HepG2 (cell line): ENCODE data around the gene DCTN4. TPM values are rescaled to one million over a fixed set of nuclear protein-coding genes. Genes with fewer than 3 reads are reported as not detected.

Experiments used
- ATAC-seq: fragments of 200-7000 bp; cut with Tn5 transposase; 3 replicates; pipeline ENCODE4 v1.9.1; 2020; ENCODE audit warnings: mild to moderate bottlenecking, moderate library complexity
- BruUV-seq: library from RNA; stranded (reverse); fragments of 400-500 nt; replicated peaks from 2 replicates; lab custom pipeline; 2021; lab: Mats Ljungman, UMichigan
- CTCF ChIA-PET: fragments of 300-600 bp; formaldehyde crosslinking; extraction: SDS; loops from one replicate; lab custom pipeline; 2021; ENCODE audit warnings: low total read pairs, inconsistent platforms, low intra/inter-chr PET ratio; lab: Yijun Ruan, JAX
- POLR2A ChIA-PET: fragments of 350-600 bp; sonication (Branson Sonifier 250); formaldehyde crosslinking; loops from one replicate; lab custom pipeline; 2020; ENCODE audit warnings: antibody characterized with exemption, inconsistent platforms; lab: Yijun Ruan, JAX
- DNase-seq: peaks from one replicate; pipeline ENCODE4 v3.0.0-alpha.2; 2015; ENCODE audit warnings: low spot score
- FAIRE-seq: peaks from 3 replicates; lab custom pipeline; 2011; peaks lifted over from hg19 to GRCh38; lab: Jason Lieb, UNC
- H2AFZ ChIP-seq: one replicate; pipeline ENCODE4 v1.6.1; 2011; ENCODE audit warnings: low read length, inconsistent platforms
- H3K27ac ChIP-seq: fragments of 300-600 bp; 3 replicates; pipeline ENCODE4 v1.8.0; 2011; ENCODE audit warnings: mixed run types, mild to moderate bottlenecking, mixed read lengths, low read length, inconsistent platforms; ENCODE audit not compliant: insufficient read depth; ENCODE audit errors: extremely low read length
- H3K27me3 ChIP-seq, 2 experiments: fragments of 200-600 bp in 1 of 2; 2 replicates in 1 of 2; 3 replicates in 1 of 2; pipeline versions ENCODE4 v1.6.0 to v1.8.0; 2011; ENCODE audit warnings: low read length in 2 of 2, mild to moderate bottlenecking in 2 of 2, moderate library complexity in 2 of 2, inconsistent platforms in 1 of 2; ENCODE audit not compliant: insufficient read depth in 2 of 2, control insufficient read depth in 1 of 2
- H3K36me3 ChIP-seq, 2 experiments: fragments of 200-600 bp in 1 of 2; replicated peaks in 1 of 2; 2 replicates in 1 of 2; 3 replicates in 1 of 2; pipeline versions ENCODE4 v1.5.1 to v1.8.0; 2011; ENCODE audit warnings: low read length in 2 of 2, inconsistent platforms in 1 of 2; ENCODE audit not compliant: insufficient read depth in 2 of 2, control insufficient read depth in 1 of 2
- H3K4me1 ChIP-seq: 2 replicates; pipeline ENCODE4 v1.5.1; 2012; ENCODE audit warnings: low read length, inconsistent platforms; ENCODE audit not compliant: insufficient read depth
- H3K4me2 ChIP-seq: 2 replicates; pipeline ENCODE4 v1.6.0; 2011; ENCODE audit warnings: low read depth, low read length, inconsistent platforms
- H3K4me3 ChIP-seq, 3 experiments: fragments of 200-600 bp in 1 of 3; sonication (generic), shearing (Covaris generic) in 1 of 3; replicated peaks in 1 of 3; 2 replicates each; pipeline ENCODE4 v1.5.1; 2011 to 2016; ENCODE audit warnings: low read length in 3 of 3, inconsistent platforms in 2 of 3, low read depth in 2 of 3, mild to moderate bottlenecking in 2 of 3, control low read depth in 1 of 3, mixed read lengths in 1 of 3; ENCODE audit not compliant: insufficient read depth in 1 of 3
- H3K79me2 ChIP-seq: one replicate; pipeline ENCODE4 v1.6.1; 2011; ENCODE audit warnings: low read length, inconsistent platforms; ENCODE audit not compliant: insufficient read depth
- H3K9ac ChIP-seq: 2 replicates; pipeline ENCODE4 v1.6.0; 2011; ENCODE audit warnings: mild to moderate bottlenecking, low read depth, low read length, inconsistent platforms; ENCODE audit not compliant: insufficient read depth
- H3K9me3 ChIP-seq: 2 replicates; pipeline ENCODE4 v1.5.1; 2012; ENCODE audit warnings: mild to moderate bottlenecking, low read length
- H4K20me1 ChIP-seq: 2 replicates; pipeline ENCODE4 v1.6.0; 2011; ENCODE audit warnings: inconsistent platforms, mild to moderate bottlenecking, low read length, moderate library complexity; ENCODE audit not compliant: insufficient read depth
- CEBPB ChIP-seq: IDR thresholded peaks from 2 replicates; pipeline ENCODE4 v1.6.1; 2011; ENCODE audit warnings: low read depth, low read length, improper control_type of control experiment, borderline replicate concordance
- CEBPG ChIP-seq: IDR thresholded peaks from 2 replicates; pipeline ENCODE4 v1.6.1; 2016
- DBP ChIP-seq: sonication (generic); formaldehyde crosslinking; IDR thresholded peaks from 2 replicates; pipeline ENCODE4 v1.4.0; 2020; ENCODE audit warnings: missing genetic modification reagents; ENCODE audit errors: not compliant biosample characterization
- ELF1 ChIP-seq: sonication (generic); formaldehyde crosslinking; IDR thresholded peaks from 2 replicates; pipeline ENCODE4 v1.4.0; 2020; ENCODE audit warnings: missing genetic modification reagents
- FOSL2 ChIP-seq: sonication (generic); formaldehyde crosslinking; IDR thresholded peaks from 2 replicates; pipeline ENCODE4 v1.4.0; 2020; ENCODE audit warnings: missing genetic modification reagents
- KLF16 ChIP-seq, 2 experiments: sonication (generic) in 1 of 2; formaldehyde crosslinking in 1 of 2; IDR thresholded peaks; 2 replicates each; pipeline versions ENCODE4 v1.6.1 to v1.8.0; 2016 to 2023; ENCODE audit warnings: missing genetic modification reagents in 2 of 2, missing compliant biosample characterization in 1 of 2
- ZBTB26 ChIP-seq: IDR thresholded peaks from 2 replicates; pipeline ENCODE4 v1.6.1; 2016; ENCODE audit warnings: missing compliant biosample characterization, missing genetic modification reagents, borderline replicate concordance
- ZC3H13 ChIP-seq: sonication (generic); formaldehyde crosslinking; IDR thresholded peaks from 2 replicates; pipeline ENCODE4 v1.8.1; 2023; ENCODE audit warnings: mild to moderate bottlenecking, missing genetic modification reagents, moderate library complexity
- ZMYM3 ChIP-seq: sonication (generic); formaldehyde crosslinking; IDR thresholded peaks from 2 replicates; pipeline ENCODE4 v1.5.1; 2020; ENCODE audit warnings: mild to moderate bottlenecking, missing genetic modification reagents
- ZNF281 ChIP-seq: sonication (generic); formaldehyde crosslinking; IDR thresholded peaks from 2 replicates; pipeline ENCODE4 v1.4.0; 2020; ENCODE audit warnings: missing genetic modification reagents, borderline replicate concordance
- ZNF530 ChIP-seq: sonication (generic); formaldehyde crosslinking; IDR thresholded peaks from 2 replicates; pipeline ENCODE4 v1.5.0; 2020; ENCODE audit warnings: low read depth, mild to moderate bottlenecking, missing genetic modification reagents
- ZNF576 ChIP-seq: sonication (generic); formaldehyde crosslinking; IDR thresholded peaks from 2 replicates; pipeline ENCODE4 v1.4.0; 2020; ENCODE audit warnings: mild to moderate bottlenecking, missing genetic modification reagents
- ZNF629 ChIP-seq: sonication (generic); formaldehyde crosslinking; conservative IDR thresholded peaks from 2 replicates; pipeline ENCODE4 v1.5.0; 2020; ENCODE audit warnings: missing genetic modification reagents
- ZNF644 ChIP-seq: IDR thresholded peaks from 2 replicates; pipeline ENCODE4 v1.6.1; 2016; ENCODE audit warnings: low read depth
- ZSCAN22 ChIP-seq: sonication (generic); formaldehyde crosslinking; IDR thresholded peaks from 2 replicates; pipeline ENCODE4 v1.4.0; 2020; ENCODE audit warnings: mild to moderate bottlenecking, missing genetic modification reagents
- WGBS: methylation state at CpG from one replicate; pipeline ENCODE4 v1.1.6; 2017; ENCODE audit warnings: low lambda C conversion rate; 5-methylcytosine and 5-hydroxymethylcytosine counted together
- in situ Hi-C: cut with HindIII; loops from 2 replicates; pipeline ENCODE4 v1.10.0; 2017; ENCODE audit warnings: low pct_unique_long_range_greater_than_20kb; ENCODE audit not compliant: extremely low pct_ligation_motif_present
- intact Hi-C: fragments of 100-400 bp; cut with micrococcal nuclease; formaldehyde crosslinking; loops from one replicate; pipeline ENCODE4 v1.10.0; 2022; ENCODE audit not compliant: unreplicated experiment
- polyA plus RNA-seq, 8 experiments: library from polyadenylated mRNA; depleted of rRNA in 3 of 8; stranded (reverse) in 7 of 8; unstranded in 1 of 8; fragments of >200 nt; fragmentation: Illumina TruSeq in 4 of 8; extraction: Trizol in 4 of 8; gene quantifications; 2 replicates each; pipeline versions ENCODE4 v1.2.1 to v1.2.3, GENCODE V29; 2011 to 2016; ENCODE audit warnings: low read depth in 4 of 8, missing spikeins in 1 of 8, mixed read lengths in 1 of 8; ENCODE audit not compliant: insufficient read depth in 1 of 8
- total RNA-seq, 5 experiments: library from RNA; depleted of rRNA; stranded (reverse); fragments of >200 nt; fragmentation: Illumina TruSeq; extraction: Trizol; gene quantifications; 2 replicates each; pipeline ENCODE4 v1.2.3, GENCODE V29; 2016; ENCODE audit warnings: low read depth in 1 of 5

The DCTN4 gene
- total and polyA plus RNA-seq, 2 of the 13 experiments (the other 11 are each of a cell fraction or from before 2014, with no cell fraction given): 24.1 to 26.9 TPM

- TF ChIP-seq ZNF576 (CRISPR knock-in tag) (no peak), ZNF530 (CRISPR knock-in tag) (no peak), ZSCAN22 (CRISPR knock-in tag) (no peak), ZNF644 (CRISPR knock-in tag) (no peak), ELF1 (no peak), ZC3H13 (CRISPR knock-in tag) (0 out of 2 replicates have a peak, but pooled peaks have one; percentile 41), KLF16 (CRISPR knock-in tag; IDR thresholded peaks at IDR 0.05) (0 out of 4 replicates have a peak, but pooled peaks of 1 of the 2 experiments have one; percentile 20)
- TF ChIP-seq, all 625 proteins: peak for 119
These were observed 23.1 kb upstream of the DCTN4 start (continued) for GRCh38 chr5:150781706-150782614.

GRCh38 chr5:150780816-150781221, 22.0 kb upstream of the DCTN4 start:
- Histone ChIP-seq H2AFZ (no peak overlapping the region), H3K9me3 (no peaks in the 10 kb centered on the region), H3K36me3 (0 out of 5 replicates have a peak, but pooled peaks cover 0 to 3% of the 10 kb centered on the region in 2 experiments), H3K4me1 (peaks cover 71% of the 10 kb centered on the region), H3K27me3 (no peaks in the 10 kb centered on the region; a peak in 1 of 5 replicates), H3K9ac (peak overlapping the region; percentile 74; the same call in 1 of the 2 replicates), H3K79me2 (peaks cover 61% of the 10 kb centered on the region), H3K27ac (peak overlapping the region; percentile 79), H4K20me1 (no peaks in the 10 kb centered on the region), H3K4me3 (peak overlapping the region; percentile 43 to 90 (median 79)), H3K4me2 (peak overlapping the region; percentile 98)
- intact Hi-C loops: no loop called here
- ATAC-seq (no peak), DNase-seq (no peak), FAIRE-seq (no peak)
- POLR2A ChIA-PET: interaction anchor here (3.2 kb wide), 1 partner anchor 22 kb away, joined by 21 read pairs; the partner anchor contains the start of gene DCTN4
- WGBS: 70% methylated on average over 5 of the region's 5 CpGs
- BruUV-seq: no TSS peak
- in situ Hi-C loops: no loop called here
- peak; percentile 13; the same call in 1 of the 2 replicates for TF ChIP-seq ZNF281 (CRISPR knock-in tag)
- peak; percentile 41; the same call in 1 of the 2 replicates for TF ChIP-seq CEBPG (CRISPR knock-in tag)
- TF ChIP-seq DBP: no peak
- TF ChIP-seq ZMYM3 (CRISPR knock-in tag): 0 out of 2 replicates have a peak, but pooled peaks have one; percentile 58
- peak; percentile 92 for TF ChIP-seq ZNF629
- no peak for TF ChIP-seq ZBTB26
- TF ChIP-seq CEBPB: peak; percentile 68
- TF ChIP-seq FOSL2 (CRISPR knock-in tag): peak; percentile 62
- CTCF ChIA-PET: no interaction called here
